SK-N-SH (cell line): ENCODE data around the gene HIPK4. TPM values are rescaled to one million over a fixed set of nuclear protein-coding genes. Genes with fewer than 3 reads are reported as not detected.

Experiments
- CTCF ChIA-PET: fragments of 300-600, 350-600 bp; formaldehyde crosslinking; extraction: SDS; loops from one replicate; lab custom pipeline; 2021; lab: Yijun Ruan, JAX
- POLR2A ChIA-PET: fragments of 350-600 bp; sonication (Branson Sonifier 250); formaldehyde crosslinking; extraction: SDS; loops from one replicate; lab custom pipeline; 2020; ENCODE audit warnings: antibody characterized with exemption, inconsistent platforms; lab: Yijun Ruan, JAX
- DNase-seq: peaks from one replicate; pipeline ENCODE4 v3.0.0; 2012
- H2AFZ ChIP-seq: fragments of 200-600 bp; sonication (generic); 2 replicates; pipeline ENCODE4 v1.8.1; 2016; ENCODE audit warnings: antibody characterized with exemption, mild to moderate bottlenecking, low read depth
- H3F3A ChIP-seq: fragments of 200-600 bp; sonication (generic); replicated peaks from 2 replicates; pipeline ENCODE3; 2016; ENCODE audit warnings: antibody characterized with exemption, mild to moderate bottlenecking; ENCODE audit not compliant: insufficient read depth
- H3K27ac ChIP-seq, 2 experiments: fragments of 200-500 bp in 1 of 2; fragments of 200-600 bp in 1 of 2; sonication (Bioruptor generic) in 1 of 2; sonication (generic), shearing (Covaris generic) in 1 of 2; 2 replicates each; pipeline versions ENCODE4 v1.5.1 to v1.6.1; 2014 to 2016; ENCODE audit warnings: low read depth in 2 of 2, inconsistent platforms in 1 of 2, low read length in 1 of 2, mild to moderate bottlenecking in 1 of 2, mixed read lengths in 1 of 2
- H3K27me3 ChIP-seq: fragments of 200-600 bp; sonication (generic), shearing (Covaris generic); 2 replicates; pipeline ENCODE4 v1.6.1; 2016; ENCODE audit warnings: mixed run types; ENCODE audit not compliant: insufficient read depth
- H3K36me3 ChIP-seq, 2 experiments: fragments of 200-500 bp in 1 of 2; fragments of 200-600 bp in 1 of 2; sonication (Bioruptor generic) in 1 of 2; sonication (generic) in 1 of 2; replicated peaks in 1 of 2; 2 replicates each; pipeline versions ENCODE3 to v1.5.1; 2014 to 2016; ENCODE audit warnings: low read length in 1 of 2, mild to moderate bottlenecking in 1 of 2; ENCODE audit not compliant: insufficient read depth in 2 of 2, control insufficient read depth in 1 of 2
- H3K4me1 ChIP-seq, 2 experiments: fragments of 200-500 bp in 1 of 2; fragments of 200-600 bp in 1 of 2; sonication (Bioruptor generic) in 1 of 2; sonication (generic), shearing (Covaris generic) in 1 of 2; 2 replicates each; pipeline versions ENCODE4 v1.5.1 to v1.6.1; 2014 to 2016; ENCODE audit warnings: low read depth in 1 of 2, low read length in 1 of 2, mixed run types in 1 of 2; ENCODE audit not compliant: insufficient read depth in 2 of 2, control insufficient read depth in 1 of 2
- H3K4me2 ChIP-seq: fragments of 200-600 bp; sonication (generic), shearing (Covaris generic); 2 replicates; pipeline ENCODE4 v1.6.1; 2017; ENCODE audit warnings: mixed run types
- H3K4me3 ChIP-seq, 2 experiments: fragments of 200-500 bp in 1 of 2; fragments of 200-600 bp in 1 of 2; sonication (Bioruptor generic) in 1 of 2; sonication (generic), shearing (Covaris generic) in 1 of 2; 2 replicates each; pipeline versions ENCODE4 v1.5.1 to v1.8.1; 2014 to 2016; ENCODE audit warnings: low read depth in 2 of 2, inconsistent platforms in 1 of 2, low read length in 1 of 2, mild to moderate bottlenecking in 1 of 2, mixed read lengths in 1 of 2, moderate library complexity in 1 of 2
- H3K79me2 ChIP-seq: fragments of 200-600 bp; sonication (generic); 2 replicates; pipeline ENCODE4 v1.8.1; 2017; ENCODE audit warnings: mild to moderate bottlenecking; ENCODE audit not compliant: insufficient read depth
- H3K9ac ChIP-seq: fragments of 200-600 bp; sonication (generic); 2 replicates; pipeline ENCODE4 v1.6.1; 2017; ENCODE audit warnings: mixed run types
- H3K9me2 ChIP-seq: fragments of 200-600 bp; sonication (generic); 2 replicates; pipeline ENCODE4 v1.6.1; 2017; ENCODE audit warnings: mixed run types
- H3K9me3 ChIP-seq: fragments of 200-600 bp; sonication (generic); 2 replicates; pipeline ENCODE4 v1.6.1; 2017; ENCODE audit warnings: mixed run types, mild to moderate bottlenecking, moderate library complexity
- H4K20me1 ChIP-seq: fragments of 200-600 bp; sonication (generic); 2 replicates; pipeline ENCODE4 v1.6.1; 2017; ENCODE audit warnings: mild to moderate bottlenecking, mixed run types; ENCODE audit not compliant: insufficient read depth
- CHD2 ChIP-seq: fragments of 150-350 bp; IDR thresholded peaks from 2 replicates; pipeline ENCODE4 v1.6.1; 2018; ENCODE audit warnings: low read length; ENCODE audit not compliant: partially characterized antibody
- ELF1 ChIP-seq: IDR thresholded peaks from 2 replicates; pipeline ENCODE4 v1.4.0; 2012
- EP300 ChIP-seq, 2 experiments: IDR thresholded peaks; 2 replicates each; pipeline versions ENCODE4 v1.4.0 to v1.6.1; 2012; ENCODE audit warnings: borderline replicate concordance in 1 of 2, low read depth in 1 of 2, low read length in 1 of 2
- FOXJ3 ChIP-seq: sonication (generic); formaldehyde crosslinking; IDR thresholded peaks from 2 replicates; pipeline ENCODE4 v1.5.1; 2020; ENCODE audit warnings: mild to moderate bottlenecking, missing genetic modification reagents
- FOXM1 ChIP-seq: IDR thresholded peaks from 2 replicates; pipeline ENCODE4 v1.4.0; 2012; ENCODE audit warnings: low read depth, mild to moderate bottlenecking
- GABPA ChIP-seq: IDR thresholded peaks from 2 replicates; pipeline ENCODE4 v1.4.0; 2012; ENCODE audit warnings: low read depth, mild to moderate bottlenecking
- GATA2 ChIP-seq: sonication (generic); formaldehyde crosslinking; IDR thresholded peaks from 2 replicates; pipeline ENCODE4 v1.5.0; 2020; ENCODE audit warnings: mild to moderate bottlenecking, missing genetic modification reagents
- JUND ChIP-seq: IDR thresholded peaks from 2 replicates; pipeline ENCODE4 v1.4.0; 2012
- MAX ChIP-seq: IDR thresholded peaks from 2 replicates; pipeline ENCODE4 v1.4.0; 2012; ENCODE audit warnings: low read depth
- MEF2A ChIP-seq: IDR thresholded peaks from 2 replicates; pipeline ENCODE4 v1.4.0; 2012; ENCODE audit warnings: low read depth, borderline replicate concordance
- MXI1 ChIP-seq: IDR thresholded peaks from 2 replicates; pipeline ENCODE4 v1.6.1; 2012; ENCODE audit warnings: mild to moderate bottlenecking, low read depth, low read length, improper control_type of control experiment
- NFIC ChIP-seq: IDR thresholded peaks from 2 replicates; pipeline ENCODE4 v1.4.0; 2012; ENCODE audit warnings: borderline replicate concordance
- NRF1 ChIP-seq: IDR thresholded peaks from 2 replicates; pipeline ENCODE4 v1.6.1; 2012; ENCODE audit warnings: low read depth, mild to moderate bottlenecking, low read length
- PBX3 ChIP-seq: IDR thresholded peaks from 2 replicates; pipeline ENCODE4; 2012
- POLR2AphosphoS5 ChIP-seq: IDR thresholded peaks from 2 replicates; pipeline ENCODE4 v1.6.1; 2012; ENCODE audit warnings: low read depth, low read length
- RCOR1 ChIP-seq: fragments of 150-350 bp; IDR thresholded peaks from 2 replicates; pipeline ENCODE4 v1.6.1; 2017; ENCODE audit warnings: antibody characterized with exemption, low read length
- RFX5 ChIP-seq: IDR thresholded peaks from 2 replicates; pipeline ENCODE4 v1.6.1; 2012; ENCODE audit warnings: mild to moderate bottlenecking, improper control_type of control experiment, low read length
- RXRA ChIP-seq: IDR thresholded peaks from 2 replicates; pipeline ENCODE4 v1.4.0; 2012; ENCODE audit warnings: low read depth, mild to moderate bottlenecking, borderline replicate concordance
- TEAD4 ChIP-seq: IDR thresholded peaks from 2 replicates; pipeline ENCODE4 v1.4.0; 2012; ENCODE audit warnings: mild to moderate bottlenecking, borderline replicate concordance; ENCODE audit not compliant: insufficient read depth
- YY1 ChIP-seq: IDR thresholded peaks from 2 replicates; pipeline ENCODE4 v1.4.0; 2012; ENCODE audit warnings: low read depth, mild to moderate bottlenecking
- WGBS: methylation state at CpG from one replicate; pipeline ENCODE4 v1.1.6; 2017; ENCODE audit warnings: low lambda C conversion rate; 5-methylcytosine and 5-hydroxymethylcytosine counted together
- polyA plus RNA-seq, 3 experiments: library from polyadenylated mRNA; depleted of rRNA; stranded (reverse); fragments of >200 nt; gene quantifications; 2 replicates each; pipeline ENCODE4 v1.2.3, GENCODE V29; 2012

Gene HIPK4
- polyA plus RNA-seq, 1 of the 3 experiments (the other 2 are of a cell fraction), result 0.23 TPM

- H3K4me2 ChIP-seq, result no peak overlapping the region
- H3K9ac ChIP-seq, result no peak overlapping the region
- CTCF ChIA-PET, result interaction anchor here (0.6 kb wide), 1 partner anchor 130 kb away, joined by 3 read pairs; no protein-coding TSS in a partner anchor
- peaks cover 0 to 2% of the 10 kb centered on the region in 2 experiments; a peak in 1 of 4 replicates for H3K4me1 ChIP-seq
- H3K27me3 ChIP-seq, result no peaks in the 10 kb centered on the region
- TF ChIP-seq MEF2A, result no peak
- no peak overlapping the region for H2AFZ ChIP-seq
- peaks cover 26% of the 10 kb centered on the region for H3K79me2 ChIP-seq
- no peaks in the 10 kb centered on the region for H3K9me2 ChIP-seq
- no peak overlapping the region for H3K4me3 ChIP-seq
- H3K9me3 ChIP-seq, result no peaks in the 10 kb centered on the region
- H3K36me3 ChIP-seq, result peaks cover 12 to 17% of the 10 kb centered on the region in 2 experiments
- POLR2A ChIA-PET, result no interaction called here
- WGBS, result 100% methylated on average over 5 of the region's 5 CpGs
- no peaks in the 10 kb centered on the region for H3F3A ChIP-seq
- no peak overlapping the region for H3K27ac ChIP-seq
- DNase-seq, result no peak
- H4K20me1 ChIP-seq, result no peaks in the 10 kb centered on the region
Measured at GRCh38 chr19:40337594-40337993, 52.4 kb downstream of the HIPK4 start.

- Histone ChIP-seq H3K27ac (no peak overlapping the region), H3K79me2 (peaks cover 26% of the 10 kb centered on the region), H3K4me3 (no peak overlapping the region), H4K20me1 (no peaks in the 10 kb centered on the region), H3K4me1 (peaks cover 0 to 2% of the 10 kb centered on the region in 2 experiments; a peak in 1 of 4 replicates), H3K4me2 (no peak overlapping the region), H3K9ac (no peak overlapping the region), H3K9me2 (no peaks in the 10 kb centered on the region), H3K36me3 (peaks cover 16 to 17% of the 10 kb centered on the region in 2 experiments), H2AFZ (no peak overlapping the region), H3F3A (no peaks in the 10 kb centered on the region), H3K27me3 (no peaks in the 10 kb centered on the region), H3K9me3 (no peaks in the 10 kb centered on the region)
- TF ChIP-seq CHD2, result no peak
- no peak for TF ChIP-seq MAX
- no peak for TF ChIP-seq RXRA
- no peak for TF ChIP-seq PBX3
- no peak for TF ChIP-seq FOXM1
- TF ChIP-seq RFX5, result no peak
- no peak for TF ChIP-seq ELF1
- no peak for TF ChIP-seq MEF2A
- TF ChIP-seq NRF1, result no peak
- TF ChIP-seq RCOR1, result no peak
- no peak for TF ChIP-seq FOXJ3 (CRISPR knock-in tag)
- no peak for TF ChIP-seq MXI1
- TF ChIP-seq GABPA, result no peak
- TF ChIP-seq JUND, result no peak
- no peak for TF ChIP-seq GATA2 (CRISPR knock-in tag)
- no peak for TF ChIP-seq POLR2AphosphoS5
- TF ChIP-seq EP300 (IDR thresholded peaks at IDR 0.05; ENCODE audit: borderline replicate concordance in 1 of 2, low read depth in 1 of 2, low read length in 1 of 2), result no peak
- no peak for TF ChIP-seq NFIC
- TF ChIP-seq TEAD4, result no peak
- no peak for TF ChIP-seq YY1
- DNase-seq, result no peak
- ChIA-PET CTCF (interaction anchor here (0.6 kb wide), 1 partner anchor 130 kb away, joined by 3 read pairs; no protein-coding TSS in a partner anchor), POLR2A (interaction anchor here (0.6 kb wide), 1 partner anchor 27 kb away, joined by 3 read pairs; no protein-coding TSS in a partner anchor)
- WGBS, result 95% methylated on average over 2 of the region's 2 CpGs
Measured at GRCh38 chr19:40337107-40337506, 52.9 kb downstream of the HIPK4 start.
